Activated CD8-positive, alpha-beta memory T cell treated with anti-CD3 and anti-CD28 coated beads for 24 hours (primary cell): Measurements from ENCODE around the gene USP54.
"Not testable (repeated sequence)": the region's sequence is repeated elsewhere in the genome, so short reads cannot be mapped to it uniquely, and the experiment has no call there.

Source experiments
- DNase-seq: peaks from one replicate; pipeline ENCODE4 v3.0.0-alpha.2; 2020

Gene USP54

GRCh38 chr10:73590881-73591799, at the start of gene USP54:
USP54 (minus strand) TSS chr10:73591342; CDS start chr10:73575658, 15,684 bp downstream.
- DNase-seq: no peak

- no peak for DNase-seq
Observed at GRCh38 chr10:73639286-73639685, 48.1 kb upstream of the USP54 start.

- DNase-seq: no peak
Observed at GRCh38 chr10:73635781-73636180, 44.6 kb upstream of the USP54 start.

GRCh38 chr10:73634421-73634820, 43.3 kb upstream of the USP54 start:
- DNase-seq: no peak

GRCh38 chr10:73629165-73629564, 38.0 kb upstream of the USP54 start:
- DNase-seq: no peak

- no peak for DNase-seq
Observed at GRCh38 chr10:73628405-73628804, 37.3 kb upstream of the USP54 start.

GRCh38 chr10:73627300-73627699, 36.2 kb upstream of the USP54 start:
- DNase-seq: no peak

GRCh38 chr10:73625884-73626752, 35.0 kb upstream of the USP54 start:
- peak; percentile 93 for DNase-seq

GRCh38 chr10:73625004-73625883, 34.1 kb upstream of the USP54 start:
- DNase-seq: no peak

GRCh38 chr10:73623056-73623455, 31.9 kb upstream of the USP54 start:
- no peak for DNase-seq

- not testable (repeated sequence) for DNase-seq
Observed at GRCh38 chr10:73620974-73621373, 29.8 kb upstream of the USP54 start.

- not testable (repeated sequence) for DNase-seq
Observed at GRCh38 chr10:73617143-73617542, 26.0 kb upstream of the USP54 start.

GRCh38 chr10:73614720-73615119, 23.6 kb upstream of the USP54 start:
- no peak for DNase-seq

- no peak for DNase-seq
Observed at GRCh38 chr10:73609116-73609515, 18.0 kb upstream of the USP54 start.

GRCh38 chr10:73601486-73601921, 10.4 kb upstream of the USP54 start:
- DNase-seq: no peak

GRCh38 chr10:73597346-73597745, 6.2 kb upstream of the USP54 start:
- DNase-seq: no peak

- DNase-seq: no peak
Observed at GRCh38 chr10:73593812-73594211, 2.7 kb upstream of the USP54 start.

GRCh38 chr10:73593110-73593509, 2.0 kb upstream of the USP54 start:
- DNase-seq: no peak

GRCh38 chr10:73591935-73592699, 975 bp upstream of the USP54 start:
- no peak for DNase-seq

- no peak for DNase-seq
Observed at GRCh38 chr10:73589563-73590126, 1.5 kb downstream of the USP54 start.

- no peak for DNase-seq
Observed at GRCh38 chr10:73588656-73589055, 2.5 kb downstream of the USP54 start.
